Nephron (organoid): ENCODE measurements around the gene APELA.

Experiments used
- H3K27ac Mint-ChIP-seq, 3 experiments: 2 replicates each; pipeline ENCODE4 v1.8.0; 2020; ENCODE audit warnings: mixed read lengths in 3 of 3, mild to moderate bottlenecking in 2 of 3, moderate library complexity in 1 of 3
- H3K27me3 Mint-ChIP-seq: 2 replicates; pipeline ENCODE4 v1.8.0; 2021; ENCODE audit warnings: low read depth, mild to moderate bottlenecking, moderate library complexity, mixed read lengths
- H3K36me3 Mint-ChIP-seq: 2 replicates; pipeline ENCODE4 v1.8.0; 2020; ENCODE audit warnings: low read depth, mixed read lengths
- H3K4me1 Mint-ChIP-seq: 2 replicates; pipeline ENCODE4 v1.8.0; 2020; ENCODE audit warnings: mixed read lengths
- H3K4me3 Mint-ChIP-seq, 3 experiments: 2 replicates each; pipeline ENCODE4 v1.8.0; 2020; ENCODE audit warnings: mild to moderate bottlenecking in 3 of 3, mixed read lengths in 3 of 3, moderate library complexity in 2 of 3
- H3K9me3 Mint-ChIP-seq: 2 replicates; pipeline ENCODE4 v1.8.0; 2020; ENCODE audit warnings: mixed read lengths
- CTCF ChIP-seq, 3 experiments: fragments of 200-600 bp; sonication (generic); IDR thresholded peaks; one replicate each; pipeline ENCODE4 v1.5.0; 2021; ENCODE audit warnings: antibody characterized with exemption in 3 of 3; ENCODE audit not compliant: unreplicated experiment in 3 of 3

The APELA gene

GRCh38 chr4:164856396-164856795 lies 20.6 kb upstream of the APELA start:
- Mint-ChIP-seq H3K36me3 (no peaks in the 10 kb centered on the region), H3K27ac (no peak overlapping the region), H3K9me3 (peaks cover 3% of the 10 kb centered on the region), H3K27me3 (peaks cover 3% of the 10 kb centered on the region), H3K4me3 (no peak overlapping the region), H3K4me1 (no peaks in the 10 kb centered on the region)
- TF ChIP-seq CTCF (IDR thresholded peaks at IDR 0.05; ENCODE audit: unreplicated experiment in 3 of 3), result no peak

GRCh38 chr4:164866817-164867490 lies 10.0 kb upstream of the APELA start:
- Mint-ChIP-seq H3K9me3 (peaks cover 8% of the 10 kb centered on the region), H3K27me3 (peaks cover 5% of the 10 kb centered on the region), H3K4me1 (peaks cover 4% of the 10 kb centered on the region), H3K27ac (peak overlapping the region in 1 of 3 experiments; percentile 2), H3K36me3 (no peaks in the 10 kb centered on the region), H3K4me3 (no peak overlapping the region)
- no peak for TF ChIP-seq CTCF (IDR thresholded peaks at IDR 0.05; ENCODE audit: unreplicated experiment in 3 of 3)

- TF ChIP-seq CTCF (IDR thresholded peaks at IDR 0.05; ENCODE audit: unreplicated experiment in 3 of 3), result no peak
- H3K36me3 Mint-ChIP-seq, result no peaks in the 10 kb centered on the region
- H3K4me3 Mint-ChIP-seq, result no peak overlapping the region
- peaks cover 5% of the 10 kb centered on the region for H3K9me3 Mint-ChIP-seq
- H3K27me3 Mint-ChIP-seq, result peaks cover 15% of the 10 kb centered on the region
- peaks cover 6% of the 10 kb centered on the region for H3K4me1 Mint-ChIP-seq
- no peak overlapping the region for H3K27ac Mint-ChIP-seq
Observed at GRCh38 chr4:164871673-164872072, 5.3 kb upstream of the APELA start.

- Mint-ChIP-seq H3K27ac (no peak overlapping the region), H3K4me1 (peaks cover 10% of the 10 kb centered on the region), H3K36me3 (no peaks in the 10 kb centered on the region)
Observed at GRCh38 chr4:164872481-164872880, 4.5 kb upstream of the APELA start.

GRCh38 chr4:164874789-164875188 lies 2.2 kb upstream of the APELA start:
- H3K4me3 Mint-ChIP-seq, result no peak overlapping the region
- peaks cover 35% of the 10 kb centered on the region for H3K27me3 Mint-ChIP-seq
- H3K27ac Mint-ChIP-seq, result no peak overlapping the region
- H3K9me3 Mint-ChIP-seq, result peaks cover 5% of the 10 kb centered on the region
- peaks cover 10% of the 10 kb centered on the region for H3K4me1 Mint-ChIP-seq
- TF ChIP-seq CTCF (IDR thresholded peaks at IDR 0.05; ENCODE audit: unreplicated experiment in 3 of 3), result no peak
- H3K36me3 Mint-ChIP-seq, result no peaks in the 10 kb centered on the region

More at GRCh38 chr4:164872481-164872880, 4.5 kb upstream of the APELA start:
- no peak for TF ChIP-seq CTCF (IDR thresholded peaks at IDR 0.05; ENCODE audit: unreplicated experiment in 3 of 3)
- H3K4me3 Mint-ChIP-seq, result no peak overlapping the region
- H3K9me3 Mint-ChIP-seq, result peaks cover 5% of the 10 kb centered on the region
- peaks cover 18% of the 10 kb centered on the region for H3K27me3 Mint-ChIP-seq
